ENCODE measurements around the gene HNRNPA2B1.

HNRNPA2B1 gene

DNA sequence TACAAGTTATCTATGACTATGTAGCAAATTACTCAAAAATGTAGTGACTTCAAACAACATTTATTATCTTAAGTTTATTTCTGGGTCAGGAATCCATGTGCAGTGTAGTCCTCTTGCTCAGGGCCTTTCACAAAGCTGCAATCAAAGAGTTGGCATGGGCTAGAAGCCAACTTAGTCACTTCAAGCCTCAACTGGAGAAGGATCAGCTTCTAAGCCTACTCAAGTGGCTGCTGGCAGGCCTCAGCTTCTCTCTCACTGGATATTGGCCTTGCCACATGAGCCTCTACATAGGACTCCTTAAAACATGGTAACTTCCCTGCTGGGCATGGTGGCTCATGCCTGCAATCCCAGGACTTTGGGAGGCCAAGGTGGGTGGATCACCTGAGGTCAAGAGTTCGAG is 53.5 kb downstream of the HNRNPA2B1 start:
- no peak overlapping the region for H3K27ac ChIP-seq (ENCODE audit: low read depth in 2 of 2, low read length in 2 of 2)
- H3K9me3 ChIP-seq (ENCODE audit: control insufficient read depth in 2 of 2, low read length in 2 of 2): no peaks in the 10 kb centered on the region
- H3K4me3 ChIP-seq (ENCODE audit: low read length in 2 of 2): no peak overlapping the region
- H3K9ac ChIP-seq (ENCODE audit: low read depth in 1 of 2, low read length in 2 of 2): no peak overlapping the region
- H3K36me3 ChIP-seq (ENCODE audit: control insufficient read depth in 2 of 2, insufficient read depth in 2 of 2, low read length in 2 of 2): no peaks in the 10 kb centered on the region
- H3K4me1 ChIP-seq (ENCODE audit: control insufficient read depth in 2 of 2, insufficient read depth in 2 of 2, low read length in 2 of 2): peaks cover 5% of the 10 kb centered on the region in 2 donors
- no peaks in the 10 kb centered on the region for H3K27me3 ChIP-seq (ENCODE audit: control insufficient read depth in 2 of 2, insufficient read depth in 2 of 2, low read length in 2 of 2)

DNA sequence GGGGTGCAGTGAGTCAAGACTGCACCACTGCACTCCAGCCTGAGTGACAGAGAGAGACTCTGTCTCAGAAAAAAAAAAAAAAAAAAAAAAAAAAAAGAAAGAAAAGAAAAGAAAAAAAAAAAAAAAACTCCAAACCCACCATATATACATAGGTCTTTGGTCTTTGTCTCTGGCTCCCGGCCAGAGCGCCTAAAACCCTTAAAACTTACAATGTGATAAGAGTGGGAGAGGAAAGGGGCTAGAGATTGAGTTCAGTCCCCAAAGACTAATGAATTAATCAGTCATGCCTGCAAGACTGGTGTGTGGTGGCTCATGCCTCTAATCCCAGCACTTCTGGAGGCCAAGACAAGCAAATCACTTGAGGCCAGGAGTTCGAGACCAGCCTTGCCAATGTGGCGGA is 55.3 kb downstream of the HNRNPA2B1 start:
- H3K36me3 ChIP-seq (ENCODE audit: control insufficient read depth in 2 of 2, insufficient read depth in 2 of 2, low read length in 2 of 2): no peaks in the 10 kb centered on the region
- H3K4me3 ChIP-seq (ENCODE audit: low read length in 2 of 2): no peak overlapping the region
- H3K9me3 ChIP-seq (ENCODE audit: control insufficient read depth in 2 of 2, low read length in 2 of 2): no peaks in the 10 kb centered on the region
- no peaks in the 10 kb centered on the region for H3K4me1 ChIP-seq (ENCODE audit: control insufficient read depth in 2 of 2, insufficient read depth in 2 of 2, low read length in 2 of 2)
- H3K27me3 ChIP-seq (ENCODE audit: control insufficient read depth in 2 of 2, insufficient read depth in 2 of 2, low read length in 2 of 2): no peaks in the 10 kb centered on the region
- H3K9ac ChIP-seq (ENCODE audit: low read depth in 1 of 2, low read length in 2 of 2): no peak overlapping the region
- H3K27ac ChIP-seq (ENCODE audit: low read depth in 2 of 2, low read length in 2 of 2): no peak overlapping the region

DNA sequence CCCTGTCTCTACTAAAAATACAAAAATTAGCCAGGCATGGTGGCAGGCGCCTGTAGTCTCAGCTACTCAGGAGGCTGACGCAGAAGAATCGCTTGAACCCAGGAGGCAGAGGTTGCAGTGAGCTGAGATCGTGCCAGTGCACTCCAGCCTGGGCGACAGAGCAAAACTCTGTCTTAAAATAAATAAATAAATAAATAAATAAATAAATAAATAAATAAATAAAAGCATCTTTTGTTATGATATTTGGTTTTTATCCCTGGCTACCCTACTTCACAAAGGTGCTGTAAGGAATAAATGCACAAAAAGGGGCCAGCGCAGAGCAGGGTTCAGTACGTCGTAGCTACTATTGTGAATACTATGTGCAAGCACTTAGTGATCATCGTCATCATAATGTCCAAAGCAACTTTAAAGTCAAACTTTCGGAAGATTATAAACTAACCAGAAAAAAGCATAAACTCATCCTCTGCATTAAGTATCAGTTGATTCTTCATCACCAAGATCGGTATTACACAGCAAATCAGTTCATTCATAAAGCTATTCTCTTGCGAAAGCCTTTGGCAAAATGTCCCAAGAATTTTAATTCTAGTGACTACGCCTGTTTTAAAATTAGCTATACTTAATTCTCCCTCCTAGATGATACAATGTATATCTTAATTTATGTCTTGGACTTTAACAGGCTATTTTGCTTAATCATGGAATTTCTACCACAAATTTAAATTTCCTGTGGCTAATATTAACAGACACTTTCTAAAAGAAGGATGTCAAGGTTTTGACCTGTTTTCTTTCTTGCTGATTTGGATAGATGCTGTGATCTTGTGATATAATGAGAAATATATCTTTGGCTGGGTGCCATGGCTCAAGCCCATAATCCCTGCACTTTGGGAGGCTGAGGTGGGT is 56.1 kb downstream of the HNRNPA2B1 start:
- Histone ChIP-seq H3K27me3 (ENCODE audit: control insufficient read depth in 2 of 2, insufficient read depth in 2 of 2, low read length in 2 of 2) (no peaks in the 10 kb centered on the region), H3K27ac (ENCODE audit: low read depth in 2 of 2, low read length in 2 of 2) (no peak overlapping the region), H3K4me1 (ENCODE audit: control insufficient read depth in 2 of 2, insufficient read depth in 2 of 2, low read length in 2 of 2) (no peaks in the 10 kb centered on the region), H3K9ac (ENCODE audit: low read depth in 1 of 2, low read length in 2 of 2) (no peak overlapping the region), H3K9me3 (ENCODE audit: control insufficient read depth in 2 of 2, low read length in 2 of 2) (no peaks in the 10 kb centered on the region), H3K36me3 (ENCODE audit: control insufficient read depth in 2 of 2, insufficient read depth in 2 of 2, low read length in 2 of 2) (no peaks in the 10 kb centered on the region), H3K4me3 (ENCODE audit: low read length in 2 of 2) (no peak overlapping the region)

DNA sequence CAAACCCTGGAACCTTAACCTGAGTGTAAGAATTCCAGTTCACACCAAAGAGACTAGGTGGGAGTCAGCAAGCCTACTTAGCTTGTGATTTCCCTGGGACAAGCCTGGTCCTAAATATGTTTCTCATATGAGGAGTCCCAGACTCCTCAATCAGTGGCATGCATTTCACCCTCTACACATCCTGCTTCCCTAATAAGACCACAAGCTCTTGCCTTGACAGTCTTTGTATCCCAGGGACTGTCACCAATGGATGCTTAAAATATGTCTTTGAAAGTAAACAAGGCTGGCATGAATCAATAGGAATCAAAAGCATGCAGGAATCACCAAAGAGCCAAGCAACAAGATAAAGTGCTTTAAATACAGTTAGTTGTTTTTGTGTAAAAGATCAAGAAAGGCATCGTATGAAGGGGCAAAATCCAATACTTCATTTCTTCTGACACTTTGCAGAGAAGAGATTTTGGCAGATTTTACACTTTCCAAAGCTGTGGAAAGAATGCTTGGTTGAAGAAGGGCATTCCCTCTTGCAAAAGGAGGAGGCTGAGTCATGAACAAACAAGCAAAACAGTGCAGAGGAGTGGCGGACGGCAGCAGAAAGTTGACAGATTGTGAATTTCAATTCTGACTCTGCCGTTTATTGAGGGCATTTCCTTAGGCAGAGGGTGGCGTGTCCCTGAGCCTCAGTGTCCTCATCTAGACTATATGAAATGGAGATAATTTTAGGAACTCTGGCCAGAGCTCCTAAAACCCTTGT is 57.1 kb downstream of the HNRNPA2B1 start:
- no peaks in the 10 kb centered on the region for H3K9me3 ChIP-seq (ENCODE audit: control insufficient read depth in 2 of 2, low read length in 2 of 2)
- H3K27ac ChIP-seq (ENCODE audit: low read depth in 2 of 2, low read length in 2 of 2): no peak overlapping the region
- H3K9ac ChIP-seq (ENCODE audit: low read depth in 1 of 2, low read length in 2 of 2): no peak overlapping the region
- no peaks in the 10 kb centered on the region for H3K27me3 ChIP-seq (ENCODE audit: control insufficient read depth in 2 of 2, insufficient read depth in 2 of 2, low read length in 2 of 2)
- H3K4me1 ChIP-seq (ENCODE audit: control insufficient read depth in 2 of 2, insufficient read depth in 2 of 2, low read length in 2 of 2): no peaks in the 10 kb centered on the region
- H3K36me3 ChIP-seq (ENCODE audit: control insufficient read depth in 2 of 2, insufficient read depth in 2 of 2, low read length in 2 of 2): no peaks in the 10 kb centered on the region
- H3K4me3 ChIP-seq (ENCODE audit: low read length in 2 of 2): no peak overlapping the region

DNA sequence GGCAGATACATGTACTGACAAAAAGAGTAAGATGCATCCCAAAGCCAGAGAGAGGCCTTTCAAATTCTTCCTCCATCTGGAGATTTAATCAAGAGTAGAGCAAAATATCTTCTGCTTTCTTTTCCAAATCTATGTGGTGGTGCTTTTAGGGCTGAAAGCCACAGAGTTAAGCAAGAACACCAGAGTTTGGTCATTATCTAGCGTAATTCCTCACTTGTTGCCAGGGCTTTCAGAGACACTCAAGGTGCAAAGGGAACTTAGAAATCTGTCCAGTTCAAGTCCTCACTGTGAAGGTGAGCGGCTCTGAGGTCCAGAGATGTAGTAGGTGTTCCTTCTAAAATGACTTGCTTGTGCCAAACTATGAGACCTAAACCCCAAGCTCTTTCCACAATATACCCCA is 59.5 kb downstream of the HNRNPA2B1 start:
- H3K27ac ChIP-seq (ENCODE audit: low read depth in 2 of 2, low read length in 2 of 2): no peak overlapping the region
- no peaks in the 10 kb centered on the region for H3K27me3 ChIP-seq (ENCODE audit: control insufficient read depth in 2 of 2, insufficient read depth in 2 of 2, low read length in 2 of 2)
- no peaks in the 10 kb centered on the region for H3K36me3 ChIP-seq (ENCODE audit: control insufficient read depth in 2 of 2, insufficient read depth in 2 of 2, low read length in 2 of 2)
- no peak overlapping the region for H3K9ac ChIP-seq (ENCODE audit: low read depth in 1 of 2, low read length in 2 of 2)
- no peaks in the 10 kb centered on the region for H3K9me3 ChIP-seq (ENCODE audit: control insufficient read depth in 2 of 2, low read length in 2 of 2)
- H3K4me3 ChIP-seq (ENCODE audit: low read length in 2 of 2): no peak overlapping the region
- H3K4me1 ChIP-seq (ENCODE audit: control insufficient read depth in 2 of 2, insufficient read depth in 2 of 2, low read length in 2 of 2): no peaks in the 10 kb centered on the region

DNA sequence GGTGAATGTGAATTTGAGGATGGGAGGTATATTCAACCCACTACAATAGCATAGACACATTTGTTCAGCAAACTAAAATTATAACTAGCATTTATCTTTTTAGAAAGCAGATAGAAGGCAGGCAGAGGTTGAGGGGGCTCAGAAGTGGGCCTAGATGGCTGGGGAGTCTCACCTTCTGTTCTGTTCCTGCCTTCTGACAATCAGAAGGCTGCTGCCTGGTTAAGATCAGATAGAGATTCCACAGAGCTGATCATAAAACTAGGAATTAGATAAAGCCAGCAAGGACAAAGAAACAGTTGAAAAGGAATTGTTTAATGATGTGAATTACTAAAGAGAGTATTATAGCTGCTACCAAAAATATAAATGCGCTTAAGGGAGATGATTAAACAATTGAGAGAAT is 60.2 kb downstream of the HNRNPA2B1 start:
- Histone ChIP-seq H3K27ac (ENCODE audit: low read depth in 2 of 2, low read length in 2 of 2) (no peak overlapping the region), H3K9me3 (ENCODE audit: control insufficient read depth in 2 of 2, low read length in 2 of 2) (no peaks in the 10 kb centered on the region), H3K4me1 (ENCODE audit: control insufficient read depth in 2 of 2, insufficient read depth in 2 of 2, low read length in 2 of 2) (no peaks in the 10 kb centered on the region)

More for the DNA sequence above, 60.2 kb downstream of the HNRNPA2B1 start:
- Histone ChIP-seq H3K9ac (ENCODE audit: low read depth in 1 of 2, low read length in 2 of 2) (no peak overlapping the region), H3K4me3 (ENCODE audit: low read length in 2 of 2) (no peak overlapping the region), H3K27me3 (ENCODE audit: control insufficient read depth in 2 of 2, insufficient read depth in 2 of 2, low read length in 2 of 2) (no peaks in the 10 kb centered on the region), H3K36me3 (ENCODE audit: control insufficient read depth in 2 of 2, insufficient read depth in 2 of 2, low read length in 2 of 2) (no peaks in the 10 kb centered on the region)

Measured in mucosa of rectum (tissue), 2 donors.